ENCODE results near the gene IQCF6.

The IQCF6 gene

GRCh38 chr3:51779137-51779536 is at the start of gene IQCF6:
Gene IQCF6 (minus strand): TSS chr3:51779237. CDS start chr3:51779224, 13 bp downstream.
- TF ChIP-seq CTCF (IDR thresholded peaks at IDR 0.05; ENCODE audit: low read depth, low read length), result no peak
- H3K4me3 ChIP-seq (ENCODE audit: low read depth, low read length), result no peak within 1 kb of the TSS

GRCh38 chr3:51828297-51828696 is 49.3 kb upstream of the IQCF6 start:
- TF ChIP-seq CTCF (IDR thresholded peaks at IDR 0.05; ENCODE audit: low read depth, low read length), result no peak
- H3K4me3 ChIP-seq (ENCODE audit: low read depth, low read length), result no peak overlapping the region

GRCh38 chr3:51819709-51820406 is 40.8 kb upstream of the IQCF6 start:
- no peak; the same call in 1 of the 2 replicates for TF ChIP-seq CTCF (IDR thresholded peaks at IDR 0.05; ENCODE audit: low read depth, low read length)

GRCh38 chr3:51819151-51819550 is 40.1 kb upstream of the IQCF6 start:
- no peak overlapping the region for H3K4me3 ChIP-seq (ENCODE audit: low read depth, low read length)
- TF ChIP-seq CTCF (IDR thresholded peaks at IDR 0.05; ENCODE audit: low read depth, low read length), result no peak

More at GRCh38 chr3:51819709-51820406, 40.8 kb upstream of the IQCF6 start:
- no peak overlapping the region for H3K4me3 ChIP-seq (ENCODE audit: low read depth, low read length)

GRCh38 chr3:51817375-51817774 is 38.3 kb upstream of the IQCF6 start:
- H3K4me3 ChIP-seq (ENCODE audit: low read depth, low read length), result no peak overlapping the region
- no peak for TF ChIP-seq CTCF (IDR thresholded peaks at IDR 0.05; ENCODE audit: low read depth, low read length)

- no peak for TF ChIP-seq CTCF (IDR thresholded peaks at IDR 0.05; ENCODE audit: low read depth, low read length)
- H3K4me3 ChIP-seq (ENCODE audit: low read depth, low read length), result no peak overlapping the region
Observed at GRCh38 chr3:51816723-51817122, 37.7 kb upstream of the IQCF6 start.

- TF ChIP-seq CTCF (IDR thresholded peaks at IDR 0.05; ENCODE audit: low read depth, low read length), result no peak
- no peak overlapping the region for H3K4me3 ChIP-seq (ENCODE audit: low read depth, low read length)
Observed at GRCh38 chr3:51815614-51816013, 36.6 kb upstream of the IQCF6 start.
